NOMO-1 treated with dmso at 0.1 percent for 144 hours (cell line): Measurements from ENCODE around the gene PLAAT2.
"Not testable (repeated sequence)": the region's sequence is repeated elsewhere in the genome, so short reads cannot be mapped to it uniquely, and the experiment has no call there.

Experiments
- DNase-seq: peaks from one replicate; lab custom pipeline; 2025; ENCODE audit not compliant: unreplicated experiment; lab: John Stamatoyannopoulos, UW

The PLAAT2 gene

GRCh38 chr11:63550156-63550700 is 13.0 kb downstream of the PLAAT2 start:
- DNase-seq = not testable (repeated sequence)

- DNase-seq = no peak
These were observed 13.8 kb downstream of the PLAAT2 start for GRCh38 chr11:63549411-63549810.

- DNase-seq = no peak
These were observed 15.0 kb downstream of the PLAAT2 start for GRCh38 chr11:63548178-63548577.

- no peak for DNase-seq
These were observed 16.1 kb downstream of the PLAAT2 start for GRCh38 chr11:63547061-63547460.

- DNase-seq = no peak
These were observed 19.5 kb downstream of the PLAAT2 start for GRCh38 chr11:63543711-63544110.

DNA sequence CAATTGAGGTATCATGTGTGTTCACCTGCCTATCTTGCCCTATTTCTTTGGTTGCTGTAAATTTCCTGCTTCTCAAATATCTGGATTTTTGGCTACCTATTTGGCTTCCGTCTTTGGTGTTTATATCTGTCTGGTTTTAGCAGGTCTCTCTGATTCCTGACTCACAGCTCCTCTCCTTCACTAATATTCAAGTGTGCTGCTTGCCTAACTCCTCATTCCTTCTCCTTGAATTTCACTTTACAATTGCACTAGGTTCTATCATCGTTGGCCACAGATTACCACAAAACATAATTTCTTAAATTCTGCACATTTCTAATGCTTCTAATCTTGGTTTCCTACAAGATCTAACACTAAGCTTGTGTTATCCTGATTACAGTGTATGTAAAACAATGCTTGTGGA is 20.7 kb downstream of the PLAAT2 start:
- DNase-seq = not testable (repeated sequence)

- no peak for DNase-seq
These were observed 25.7 kb downstream of the PLAAT2 start for GRCh38 chr11:63537293-63538101.

DNA sequence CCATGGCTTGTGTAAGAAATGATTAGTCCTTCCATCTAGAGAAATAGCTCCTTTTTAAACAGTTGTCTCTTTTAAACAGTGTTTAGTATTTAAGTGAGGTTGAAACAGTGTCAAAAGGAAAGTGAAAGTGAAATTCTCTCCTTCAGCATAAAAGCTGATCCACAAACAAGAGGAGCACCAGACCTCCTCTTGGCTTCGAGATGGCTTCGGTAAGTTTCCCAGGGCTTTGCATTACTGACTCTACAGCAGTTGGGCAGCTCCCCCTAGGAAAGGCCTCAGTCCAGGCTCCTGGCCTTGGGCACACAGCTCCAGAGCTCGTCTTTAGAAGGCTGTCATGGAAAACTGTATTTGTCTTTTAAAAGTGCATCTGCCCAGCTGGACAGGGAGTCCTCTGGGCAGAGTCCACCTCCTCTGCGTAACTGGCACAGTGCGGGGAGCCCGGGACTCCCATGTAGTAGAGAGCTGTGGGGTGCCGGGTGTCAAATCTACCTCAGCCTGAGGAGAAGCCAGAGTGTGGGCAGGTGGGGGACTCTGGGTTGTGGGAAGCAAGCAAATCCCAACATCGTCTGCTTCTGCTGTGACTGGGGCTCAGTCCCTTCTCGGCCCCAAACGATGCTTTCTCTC is 26.4 kb downstream of the PLAAT2 start, which contains the start of gene PLAAT4:
PLAAT4 (plus strand) TSS at position 140 of the 624 bp plus-strand sequence; CDS start at position 201, 61 bp downstream.
- no peak for DNase-seq

DNA sequence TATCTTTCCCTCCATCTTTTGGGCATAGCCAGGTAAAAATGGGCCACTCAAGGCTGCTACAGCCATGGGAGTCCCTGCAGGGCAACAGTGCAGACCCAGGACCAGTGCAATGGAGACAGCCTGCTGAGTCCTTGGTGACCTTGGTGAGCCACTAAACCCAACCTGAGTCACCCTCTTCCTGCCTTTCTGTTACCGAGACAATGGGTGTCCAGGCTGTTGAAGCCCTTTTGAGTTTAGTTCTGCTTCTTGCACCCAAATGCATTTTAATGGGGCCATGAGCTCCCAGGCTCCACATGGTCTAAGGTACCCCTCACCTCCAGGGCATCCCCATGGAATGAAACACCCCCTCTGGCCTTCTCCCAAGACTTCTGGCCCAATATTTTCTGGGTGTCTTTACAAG is 27.4 kb downstream of the PLAAT2 start:
- no peak for DNase-seq

- DNase-seq = no peak
These were observed 28.2 kb downstream of the PLAAT2 start for GRCh38 chr11:63534895-63535461.

DNA sequence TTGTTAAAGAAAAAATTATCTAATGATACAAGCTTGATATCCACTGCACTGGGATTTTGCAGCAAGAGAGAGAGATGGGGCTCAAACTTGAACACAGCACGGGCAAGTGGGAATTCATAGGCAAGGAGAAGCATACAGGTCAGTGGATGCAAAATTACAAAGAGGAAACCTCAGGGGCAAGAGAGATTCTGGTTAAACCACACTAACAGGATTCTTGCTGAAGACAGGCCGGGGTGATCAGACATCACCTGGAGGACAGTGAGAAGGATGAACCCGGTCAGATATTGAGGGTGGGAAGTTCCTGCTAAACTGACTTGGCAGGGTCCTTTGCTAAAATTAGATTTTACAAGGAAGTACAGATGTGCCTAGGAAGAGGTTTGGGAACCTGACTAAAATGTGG is 29.1 kb downstream of the PLAAT2 start:
- no peak for DNase-seq

DNA sequence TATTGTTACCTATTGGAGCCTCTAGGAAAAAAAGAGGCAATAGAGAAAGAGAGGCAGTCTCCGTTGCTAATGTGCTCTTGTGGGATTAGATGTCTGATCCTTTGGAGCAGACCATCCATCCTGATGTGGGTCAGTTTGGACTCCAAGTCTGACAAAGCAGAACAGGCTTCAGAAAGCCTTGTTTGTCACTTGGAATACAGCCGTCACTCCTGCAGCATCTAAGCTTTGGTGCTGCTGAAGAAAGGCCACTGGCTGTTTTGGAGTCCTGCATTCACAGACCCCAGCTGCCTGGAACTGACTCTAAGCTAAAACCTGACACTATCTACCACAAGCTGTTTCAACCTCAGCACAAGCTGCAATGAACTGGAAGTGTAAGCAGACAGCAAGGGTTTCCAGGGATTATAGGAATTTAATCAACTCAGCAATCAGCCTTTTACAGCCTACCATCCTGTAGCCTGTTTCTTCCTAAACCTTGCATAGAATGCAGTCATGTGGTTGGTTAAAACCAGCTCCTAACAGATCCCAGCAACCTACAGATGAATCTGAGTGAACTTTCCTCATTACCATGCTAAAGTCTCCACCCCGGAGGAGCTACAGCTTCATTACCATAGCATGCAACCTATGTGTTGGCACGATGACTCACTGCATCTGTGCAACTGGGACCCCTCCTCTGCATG is 30.2 kb downstream of the PLAAT2 start:
- no peak for DNase-seq

DNA sequence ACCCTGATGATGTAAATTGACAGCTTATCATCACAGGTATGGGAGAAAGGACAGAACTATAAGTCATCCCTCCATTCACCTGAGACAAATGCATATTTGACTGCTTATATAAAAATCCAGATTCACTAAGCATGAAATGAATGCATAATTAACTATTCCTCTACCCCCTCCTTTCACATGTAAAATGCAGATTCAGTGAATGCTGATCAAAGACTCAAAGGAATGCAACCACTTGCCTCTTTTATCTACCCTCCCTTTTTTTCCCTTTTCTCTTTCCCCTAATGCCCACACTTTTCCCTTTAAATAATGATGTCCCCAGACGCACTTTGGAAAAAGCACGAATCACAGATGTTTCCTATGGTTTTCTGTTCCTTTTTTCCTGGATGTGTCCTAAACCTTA is 31.1 kb downstream of the PLAAT2 start:
- no peak for DNase-seq

- DNase-seq = not testable (repeated sequence)
These were observed 31.9 kb downstream of the PLAAT2 start for GRCh38 chr11:63531074-63531792.

DNA sequence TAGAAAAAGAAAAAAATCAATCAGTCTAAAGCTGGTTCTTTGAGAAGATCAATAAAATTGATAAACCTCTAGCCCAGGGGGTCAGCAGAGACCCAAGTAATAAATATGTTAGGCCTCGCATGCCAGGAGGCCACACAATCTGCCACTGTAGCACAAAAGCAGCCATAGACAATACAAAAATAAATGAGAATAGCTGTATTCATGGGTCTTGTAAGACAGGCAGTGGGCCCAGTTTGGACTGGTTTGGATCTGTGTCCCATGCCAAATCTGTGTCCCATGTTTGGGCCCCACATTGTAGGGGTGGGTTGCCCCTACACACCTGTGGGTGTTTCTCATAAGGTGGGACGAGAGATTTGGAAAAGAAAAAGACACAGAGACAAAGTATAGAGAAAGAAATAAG is 33.2 kb downstream of the PLAAT2 start:
- DNase-seq = no peak

- not testable (repeated sequence) for DNase-seq
These were observed 33.8 kb downstream of the PLAAT2 start for GRCh38 chr11:63529373-63529772.

DNA sequence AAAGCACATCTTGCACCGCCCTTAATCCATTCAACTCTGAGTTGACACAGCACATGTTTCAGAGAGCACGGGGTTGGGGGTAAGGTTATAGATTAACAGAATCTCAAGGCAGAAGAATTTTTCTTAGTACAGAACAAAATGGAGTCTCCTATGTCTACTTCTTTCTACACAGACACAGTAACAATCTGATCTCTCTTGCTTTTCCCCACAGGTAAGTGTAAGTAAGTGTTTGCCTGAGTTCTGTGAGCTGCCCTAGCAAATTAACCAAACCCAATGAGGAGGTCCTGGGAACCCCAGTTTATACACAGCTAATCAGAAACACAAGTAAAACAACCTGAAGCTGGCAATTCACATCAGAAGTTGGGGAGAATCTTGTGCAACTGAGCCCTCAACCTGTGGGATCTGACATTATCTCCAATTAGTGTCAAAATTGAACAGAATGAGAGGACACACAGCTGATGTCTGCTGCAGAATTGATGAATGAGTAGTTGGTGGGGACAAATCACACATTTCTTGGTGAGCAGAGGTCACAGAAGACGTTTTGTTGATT is 34.4 kb downstream of the PLAAT2 start:
- DNase-seq = not testable (repeated sequence)

- not testable (repeated sequence) for DNase-seq
These were observed 35.0 kb downstream of the PLAAT2 start for GRCh38 chr11:63528156-63528555.

DNA sequence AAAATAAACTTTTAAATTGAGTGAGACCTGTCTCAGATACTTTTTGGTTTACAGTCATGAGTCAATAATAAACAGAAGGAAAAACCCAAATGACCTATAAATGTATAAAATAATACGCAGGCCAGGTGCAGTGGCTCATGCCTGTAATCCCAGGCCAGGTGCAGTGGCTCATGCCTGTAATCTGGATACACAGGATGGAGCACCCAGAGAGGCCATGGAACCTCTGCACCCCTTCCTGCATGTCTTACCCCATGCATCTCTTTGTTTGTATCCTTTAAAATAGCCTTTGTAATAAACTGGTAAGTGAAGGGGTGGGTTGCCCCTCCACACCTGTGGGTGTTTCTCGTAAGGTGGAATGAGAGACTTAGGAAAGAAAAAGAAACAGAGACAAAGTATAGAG is 35.5 kb downstream of the PLAAT2 start:
- no peak for DNase-seq

DNA sequence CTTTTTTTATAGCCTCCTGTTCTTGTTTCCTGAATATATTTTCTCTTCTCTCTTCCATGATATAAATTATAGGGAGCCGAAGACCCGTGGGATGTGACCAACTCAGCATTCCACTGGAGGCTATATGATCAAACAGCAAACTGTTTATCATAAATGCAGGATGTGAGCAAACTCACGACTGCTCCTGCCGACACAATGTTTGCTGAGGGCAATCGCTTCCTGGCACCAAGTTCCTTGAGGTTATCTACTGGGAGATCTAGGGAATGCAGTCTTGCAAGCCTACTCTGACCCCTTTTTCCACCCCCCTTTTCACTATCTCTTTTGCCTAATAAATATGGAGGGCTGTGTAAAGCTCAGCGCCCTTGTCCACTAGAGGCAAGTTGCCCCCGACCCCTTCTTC is 40.0 kb downstream of the PLAAT2 start:
- no peak for DNase-seq
